Left cardiac atrium (tissue), 4 donors: ENCODE data around the gene CCDC102B. TPM values are rescaled to one million over a fixed set of nuclear protein-coding genes. Genes with fewer than 3 reads are reported as not detected.

Experiments used
- ATAC-seq, 2 donors: fragments of 200-7000 bp; cut with Tn5 transposase; one replicate each; pipeline ENCODE4 v1.9.1; 2020; ENCODE audit warnings: mild to moderate bottlenecking in 2 of 2, moderate library complexity in 2 of 2
- DNase-seq: peaks from one replicate; pipeline ENCODE4 v3.0.0-alpha.2; 2020
- intact Hi-C, 2 donors: fragments of 100-400 bp; cut with DNase I; formaldehyde crosslinking; loops; one replicate each; pipeline versions ENCODE4 v1.14.1 to v1.15.1; 2022 to 2023
- total RNA-seq, 2 donors: library from RNA; stranded (reverse); fragmentation: NEBNext Ultra II Directional; extraction: Animal tissue kit (Norgen Biotek cat#: 25700); gene quantifications; one replicate each; pipeline ENCODE4 v1.2.1, GENCODE V29; 2021
- donor health status: DM: no; HTN: yes; CAD: no.
- donor health status: DM: no; HTN: yes; CAD: no; lungs with severe emphysema.
- donor health status: DM: yes; HTN: yes; CAD: no.
- donor health status: Dilated cardiomyopathy.

Gene CCDC102B
- total RNA-seq, 2 donors from 2014 or later: 7.4 to 8.6 TPM

- ATAC-seq (no peak), DNase-seq (no peak)
- intact Hi-C loops: no loop called here
Measured at GRCh38 chr18:68818584-68818983, 20.7 kb downstream of the CCDC102B start.

- ATAC-seq (no peak), DNase-seq (no peak)
- intact Hi-C loops: no loop called here
Measured at GRCh38 chr18:68822926-68823325, 25.0 kb downstream of the CCDC102B start.

GRCh38 chr18:68826121-68826520 is 28.2 kb downstream of the CCDC102B start:
- DNase-seq (no peak), ATAC-seq (peak in 1 of 2 donors; percentile 41)
- intact Hi-C loops: no loop called here

- intact Hi-C loops: no loop called here
- DNase-seq (no peak), ATAC-seq (no peak)
Measured at GRCh38 chr18:68830256-68831045, 32.6 kb downstream of the CCDC102B start.

- DNase-seq (no peak), ATAC-seq (no peak)
- intact Hi-C loops: no loop called here
Measured at GRCh38 chr18:68833756-68834155, 35.9 kb downstream of the CCDC102B start.

GRCh38 chr18:68837665-68838451 is 40.0 kb downstream of the CCDC102B start:
- no peak for ATAC-seq
- DNase-seq: no peak
- intact Hi-C loops: no loop called here

- DNase-seq (no peak), ATAC-seq (no peak)
- intact Hi-C loops: loop anchor here in 1 of 2 donors (10.0 kb wide), 1 partner anchor 1245 kb away; no protein-coding TSS in a partner anchor
Measured at GRCh38 chr18:68839701-68840100, 41.8 kb downstream of the CCDC102B start.

GRCh38 chr18:68840554-68841263 is 42.8 kb downstream of the CCDC102B start:
- DNase-seq (peak; percentile 32), ATAC-seq (peak in 1 of 2 donors; percentile 82)
- intact Hi-C loops: loop anchor here in 1 of 2 donors (10.0 kb wide), 1 partner anchor 1244 kb away; no protein-coding TSS in a partner anchor

GRCh38 chr18:68841301-68841700 is 43.4 kb downstream of the CCDC102B start:
- DNase-seq (no peak), ATAC-seq (no peak)
- intact Hi-C loops: loop anchor here in 1 of 2 donors (10.0 kb wide), 1 partner anchor 1244 kb away; no protein-coding TSS in a partner anchor

GRCh38 chr18:68842951-68843350 is 45.1 kb downstream of the CCDC102B start:
- DNase-seq (no peak), ATAC-seq (no peak)
- intact Hi-C loops: loop anchor here in 1 of 2 donors (10.0 kb wide), 1 partner anchor 1242 kb away; no protein-coding TSS in a partner anchor

- ATAC-seq (no peak), DNase-seq (no peak)
- intact Hi-C loops: loop anchor here in 1 of 2 donors (10.0 kb wide), 1 partner anchor 1241 kb away; no protein-coding TSS in a partner anchor
Measured at GRCh38 chr18:68843473-68844089, 45.7 kb downstream of the CCDC102B start.

GRCh38 chr18:68847219-68847837 is 49.4 kb downstream of the CCDC102B start:
- ATAC-seq (no peak), DNase-seq (no peak)
- intact Hi-C loops: loop anchor here (2.0 to 10.0 kb wide), 2 partner anchors 1237 to 1239 kb away; no protein-coding TSS in a partner anchor

- DNase-seq (no peak), ATAC-seq (no peak)
- intact Hi-C loops: loop anchor here in 1 of 2 donors (10.0 kb wide), 1 partner anchor 1237 kb away; no protein-coding TSS in a partner anchor
Measured at GRCh38 chr18:68848242-68848641, 50.4 kb downstream of the CCDC102B start.

GRCh38 chr18:68854786-68855391 is 57.0 kb downstream of the CCDC102B start:
- intact Hi-C loops: no loop called here
- DNase-seq (no peak), ATAC-seq (no peak)

GRCh38 chr18:68855491-68855890 is 57.6 kb downstream of the CCDC102B start:
- intact Hi-C loops: no loop called here
- DNase-seq (no peak), ATAC-seq (no peak)

- no peak for ATAC-seq
- intact Hi-C loops: no loop called here
- no peak for DNase-seq
Measured at GRCh38 chr18:68861365-68861764, 63.5 kb downstream of the CCDC102B start.

GRCh38 chr18:68865021-68865420 is 67.1 kb downstream of the CCDC102B start:
- DNase-seq: no peak
- ATAC-seq: no peak
- intact Hi-C loops: no loop called here

- ATAC-seq (no peak), DNase-seq (no peak)
- intact Hi-C loops: no loop called here
Measured at GRCh38 chr18:68865503-68865902, 67.6 kb downstream of the CCDC102B start.
